ENCODE results near the gene CTNNBL1. TPM values are rescaled to one million over a fixed set of nuclear protein-coding genes. Genes with fewer than 3 reads are reported as not detected.
"Not testable (repeated sequence)": the region's sequence is repeated elsewhere in the genome, so short reads cannot be mapped to it uniquely, and the experiment has no call there.

CTNNBL1 gene
- total RNA-seq, 4 donors from 2014 or later = 40.4 to 54.3 (median 44.7) TPM

GRCh38 chr20:37681384-37682112 lies 12.3 kb upstream of the CTNNBL1 start:
- intact Hi-C loops (cut with DNase I) = no loop called here
- WGBS = 71% methylated on average over 10 of the region's 10 CpGs

GRCh38 chr20:37683146-37683545 lies 10.7 kb upstream of the CTNNBL1 start:
- DNase-seq (ENCODE audit: extremely low spot score); H3K36me3 ChIP-seq; H3K4me1 ChIP-seq; intact Hi-C loops (cut with DNase I); H3K4me3 ChIP-seq; H3K9me3 ChIP-seq; H3K27ac ChIP-seq (replicated peaks in 1 of 4): not testable (repeated sequence)
- WGBS = 63% methylated on average over 9 of the region's 9 CpGs
- H3K27me3 ChIP-seq = peaks cover 0 to 38% (median 2%) of the 10 kb centered on the region in 4 donors

More at GRCh38 chr20:37681384-37682112, 12.3 kb upstream of the CTNNBL1 start:
- TF ChIP-seq CTCF (IDR thresholded peaks at IDR 0.05) (no peak), POLR2A (IDR thresholded peaks at IDR 0.05; ENCODE audit: low read depth) (no peak), POLR2AphosphoS5 (IDR thresholded peaks at IDR 0.05) (no peak), EP300 (IDR thresholded peaks at IDR 0.05) (no peak)
- H3K27ac ChIP-seq (replicated peaks in 1 of 4) = no peak overlapping the region
- H3K4me1 ChIP-seq = no peaks in the 10 kb centered on the region
- no peaks in the 10 kb centered on the region for H3K36me3 ChIP-seq
- H3K4me3 ChIP-seq = no peak overlapping the region
- no peaks in the 10 kb centered on the region for H3K9me3 ChIP-seq
- H3K27me3 ChIP-seq = peaks cover 0 to 46% (median 2%) of the 10 kb centered on the region in 4 donors
- DNase-seq (ENCODE audit: extremely low spot score) = no peak

- no peak for DNase-seq (ENCODE audit: extremely low spot score)
- intact Hi-C loops (cut with DNase I) = no loop called here
- H3K27ac ChIP-seq (replicated peaks in 1 of 4) = no peak overlapping the region
- no peaks in the 10 kb centered on the region for H3K4me1 ChIP-seq
- WGBS = 81% methylated on average over 2 of the region's 2 CpGs
- TF ChIP-seq POLR2AphosphoS5 (IDR thresholded peaks at IDR 0.05) = no peak
- TF ChIP-seq EP300 (IDR thresholded peaks at IDR 0.05) = no peak
- no peak for TF ChIP-seq CTCF (IDR thresholded peaks at IDR 0.05)
- TF ChIP-seq POLR2A (IDR thresholded peaks at IDR 0.05; ENCODE audit: low read depth) = no peak
- peaks cover 0 to 10% (median 0%) of the 10 kb centered on the region in 4 donors for H3K27me3 ChIP-seq
- no peak overlapping the region for H3K4me3 ChIP-seq
- H3K9me3 ChIP-seq = no peaks in the 10 kb centered on the region
- no peaks in the 10 kb centered on the region for H3K36me3 ChIP-seq
These were observed 6.9 kb upstream of the CTNNBL1 start for GRCh38 chr20:37686762-37687477.

GRCh38 chr20:37687478-37687805 lies 6.4 kb upstream of the CTNNBL1 start:
- Histone ChIP-seq H3K27me3 (peaks cover 0 to 5% (median 0%) of the 10 kb centered on the region in 4 donors), H3K36me3 (no peaks in the 10 kb centered on the region), H3K27ac (replicated peaks in 1 of 4) (no peak overlapping the region), H3K4me3 (no peak overlapping the region), H3K9me3 (no peaks in the 10 kb centered on the region), H3K4me1 (no peaks in the 10 kb centered on the region)
- intact Hi-C loops (cut with DNase I) = no loop called here
- 74% methylated on average over 3 of the region's 3 CpGs for WGBS
- DNase-seq (ENCODE audit: extremely low spot score) = no peak
- TF ChIP-seq CTCF (IDR thresholded peaks at IDR 0.05) = no peak

- Histone ChIP-seq H3K9me3 (no peaks in the 10 kb centered on the region), H3K4me3 (no peak overlapping the region), H3K27ac (replicated peaks in 1 of 4) (no peak overlapping the region), H3K36me3 (no peaks in the 10 kb centered on the region), H3K4me1 (peaks cover 0 to 2% (median under 1%) of the 10 kb centered on the region in 4 donors), H3K27me3 (no peaks in the 10 kb centered on the region)
- intact Hi-C loops (cut with DNase I) = no loop called here
- 73% methylated on average over 4 of the region's 4 CpGs for WGBS
- no peak for DNase-seq (ENCODE audit: extremely low spot score)
- TF ChIP-seq POLR2A (IDR thresholded peaks at IDR 0.05; ENCODE audit: low read depth) (no peak), POLR2AphosphoS5 (IDR thresholded peaks at IDR 0.05) (no peak), CTCF (IDR thresholded peaks at IDR 0.05) (no peak), EP300 (IDR thresholded peaks at IDR 0.05) (no peak)
These were observed 5.7 kb upstream of the CTNNBL1 start for GRCh38 chr20:37688093-37688492.

Data from esophagus muscularis mucosa (tissue), 4 donors.